NCI-H226 (cell line): ENCODE data around the gene ACTL9.

Source experiments
- DNase-seq: peaks from one replicate; pipeline ENCODE4 v3.0.0-alpha.2; 2015

The ACTL9 gene

GRCh38 chr19:8684001-8684902 lies 14.3 kb downstream of the ACTL9 start:
- no peak for DNase-seq

DNA sequence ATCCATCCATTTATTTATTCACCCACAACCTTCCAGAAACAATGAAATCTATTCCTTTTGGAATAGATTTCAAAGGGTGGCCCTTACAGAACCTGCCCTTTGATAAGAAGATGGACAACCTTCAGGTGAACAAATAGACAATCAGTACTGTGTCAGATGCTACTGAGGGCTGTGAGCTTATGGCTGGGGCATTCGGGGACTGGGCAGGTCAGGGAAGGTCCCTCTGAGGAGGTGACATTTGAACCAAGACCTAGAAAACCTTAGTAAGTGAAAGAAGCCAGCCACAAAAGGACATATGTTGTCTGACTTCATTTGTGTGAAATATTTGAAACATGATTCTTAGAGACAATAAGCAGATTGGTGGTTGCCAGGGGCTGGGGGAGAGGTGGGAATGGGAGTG lies 15.7 kb downstream of the ACTL9 start:
- no peak for DNase-seq

GRCh38 chr19:8682472-8682871 lies 16.1 kb downstream of the ACTL9 start:
- DNase-seq = no peak

DNA sequence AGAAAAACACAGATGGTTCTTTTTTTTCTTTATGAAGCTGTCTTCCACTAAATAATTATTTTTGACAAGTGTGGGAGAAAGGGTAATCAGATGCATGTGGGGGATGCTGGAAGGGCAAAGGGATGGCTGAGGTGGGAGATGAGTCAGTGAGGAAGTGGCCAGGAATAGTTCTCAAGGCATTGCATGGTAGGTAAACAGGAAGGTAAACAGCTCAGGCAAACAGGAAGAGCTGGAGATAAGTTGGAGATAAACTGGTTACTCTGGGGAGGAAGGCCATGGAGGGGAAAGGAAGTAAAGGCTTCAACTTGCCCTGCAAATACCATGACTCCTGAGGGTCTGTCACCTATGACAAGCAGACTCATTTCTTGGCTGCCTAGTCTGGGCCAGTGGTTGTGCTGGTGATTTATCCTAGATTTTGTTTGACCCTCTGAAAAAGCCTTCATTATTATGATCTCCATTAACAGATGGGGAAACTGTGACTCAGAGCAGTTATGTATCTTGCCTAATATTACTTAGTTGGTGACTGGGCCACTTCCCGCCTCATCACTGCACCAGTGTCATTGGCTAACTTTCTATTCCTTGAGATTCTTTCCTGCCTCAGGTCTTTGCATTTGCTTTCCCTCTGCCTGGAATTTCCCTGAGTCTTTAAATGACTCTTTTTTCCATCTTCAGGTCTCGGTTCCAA lies 17.1 kb downstream of the ACTL9 start:
- DNase-seq = no peak

DNA sequence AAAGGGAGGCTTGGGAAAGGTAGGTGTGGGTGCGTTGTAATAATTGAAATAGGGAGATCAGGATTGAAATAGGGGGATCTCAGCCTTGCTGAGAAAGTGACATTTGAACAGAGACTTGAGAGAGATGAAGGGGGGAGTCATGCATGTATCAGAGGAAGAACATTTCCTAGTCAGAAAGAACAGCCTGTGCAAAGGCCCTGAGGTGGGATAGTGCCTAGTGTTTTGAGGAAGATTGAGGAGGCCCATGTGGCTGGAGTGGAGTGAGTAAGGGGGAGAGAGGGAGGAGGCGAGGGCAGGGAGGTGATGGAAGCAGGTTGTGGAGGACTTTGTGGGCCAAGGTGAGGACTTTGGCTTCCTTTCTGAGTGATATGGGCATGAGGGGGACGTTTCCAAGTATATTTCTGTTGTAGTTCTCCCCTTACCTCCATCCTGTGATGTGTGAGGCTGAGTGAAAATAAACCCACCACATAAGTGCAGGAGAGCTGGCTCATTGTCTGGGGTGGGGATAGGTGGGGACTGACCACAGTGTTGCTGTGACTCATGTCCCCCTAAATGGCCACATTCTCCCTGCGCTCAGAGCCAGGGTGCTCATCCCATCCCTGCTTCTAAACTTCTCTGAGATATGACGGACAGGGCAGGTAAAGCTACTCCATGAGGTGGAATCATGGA lies 17.8 kb downstream of the ACTL9 start:
- no peak for DNase-seq

GRCh38 chr19:8678244-8678807 lies 20.3 kb downstream of the ACTL9 start:
- no peak for DNase-seq

- no peak for DNase-seq
Measured at GRCh38 chr19:8675066-8675465, 23.5 kb downstream of the ACTL9 start.

DNA sequence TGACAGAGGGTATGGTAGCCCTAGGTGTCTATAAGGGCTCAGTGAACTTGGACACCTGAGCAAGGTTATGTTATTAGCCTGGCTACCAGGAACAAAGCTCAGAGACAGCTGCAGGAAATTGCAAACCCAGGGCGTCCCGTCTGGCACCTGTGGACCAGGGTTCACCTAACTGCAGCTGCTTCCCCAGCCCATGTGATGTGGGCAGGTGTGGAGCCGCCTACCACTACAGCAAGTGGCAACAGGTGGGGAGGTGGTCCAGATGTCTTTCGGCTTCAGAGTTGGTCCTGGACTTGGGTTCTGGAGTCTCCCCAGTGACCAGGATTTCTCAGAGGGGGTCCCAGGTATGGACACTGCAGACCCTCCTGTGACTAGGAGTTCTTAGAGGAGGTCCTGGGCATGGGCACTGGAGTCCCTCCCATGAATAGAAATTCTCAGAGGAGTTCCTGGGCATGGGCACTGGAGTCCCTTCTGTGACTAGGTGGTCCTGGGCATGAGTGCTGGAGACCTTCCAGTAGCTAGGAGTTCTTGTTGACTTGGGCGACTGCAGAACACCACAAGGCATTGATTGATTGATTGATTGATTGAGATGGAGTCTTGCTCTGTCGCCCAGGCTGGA lies 25.2 kb downstream of the ACTL9 start:
- DNase-seq = no peak

GRCh38 chr19:8666814-8667405 lies 31.7 kb downstream of the ACTL9 start:
- no peak for DNase-seq

DNA sequence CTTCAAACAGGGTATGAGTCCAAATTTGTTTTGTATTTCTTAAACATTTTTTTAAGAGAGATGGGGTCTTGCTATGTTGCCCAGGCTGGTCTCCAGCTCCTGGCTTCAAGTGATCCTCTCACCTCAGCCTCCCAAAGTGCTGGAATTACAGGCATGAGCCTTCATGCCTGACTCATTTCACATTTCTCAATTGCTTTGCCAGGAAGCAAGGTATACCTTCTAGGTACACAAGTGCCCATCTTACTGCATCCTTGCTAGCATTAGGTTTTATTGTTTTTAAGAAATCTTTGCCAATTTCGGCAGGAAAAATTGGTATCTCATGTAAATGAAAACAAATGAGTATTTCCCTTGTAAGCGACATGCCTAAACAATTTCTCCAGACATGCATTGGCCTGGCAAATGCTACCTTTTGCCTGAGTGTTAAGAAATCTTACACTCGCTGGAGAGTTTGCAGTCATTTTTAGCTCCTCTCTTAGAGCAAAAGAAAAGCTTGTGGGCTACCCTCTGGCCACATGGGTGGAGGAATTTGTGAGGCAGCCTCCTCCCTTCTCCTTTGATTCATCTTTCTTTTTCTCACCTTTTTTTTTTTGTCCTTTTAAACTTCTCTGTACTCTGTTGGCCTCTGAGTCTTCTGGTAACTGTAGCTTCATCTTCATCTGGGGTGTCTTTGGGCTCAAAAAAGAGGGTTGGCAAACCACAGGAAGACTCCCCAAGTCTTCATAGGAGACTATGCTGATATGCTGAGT lies 33.0 kb downstream of the ACTL9 start:
- DNase-seq = no peak

DNA sequence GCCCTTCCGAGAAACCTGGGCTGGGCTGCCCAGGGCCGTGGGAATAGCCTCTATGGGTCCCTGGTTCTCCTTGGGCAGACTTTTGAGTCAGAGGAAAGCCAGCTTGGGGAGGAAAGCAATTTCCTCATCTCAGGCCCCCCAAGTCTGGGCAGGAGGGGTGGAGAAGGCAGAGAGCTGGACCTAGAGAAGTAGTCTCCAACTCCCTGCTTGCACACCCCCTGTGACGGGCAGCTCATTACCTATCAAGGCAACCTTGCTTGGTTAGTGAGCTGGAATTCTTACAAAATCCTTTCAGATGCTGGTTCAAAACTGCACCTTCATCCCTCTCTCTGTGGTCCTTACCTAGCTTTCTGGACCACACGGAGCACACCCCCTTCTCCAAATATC lies 33.9 kb downstream of the ACTL9 start:
- no peak for DNase-seq

DNA sequence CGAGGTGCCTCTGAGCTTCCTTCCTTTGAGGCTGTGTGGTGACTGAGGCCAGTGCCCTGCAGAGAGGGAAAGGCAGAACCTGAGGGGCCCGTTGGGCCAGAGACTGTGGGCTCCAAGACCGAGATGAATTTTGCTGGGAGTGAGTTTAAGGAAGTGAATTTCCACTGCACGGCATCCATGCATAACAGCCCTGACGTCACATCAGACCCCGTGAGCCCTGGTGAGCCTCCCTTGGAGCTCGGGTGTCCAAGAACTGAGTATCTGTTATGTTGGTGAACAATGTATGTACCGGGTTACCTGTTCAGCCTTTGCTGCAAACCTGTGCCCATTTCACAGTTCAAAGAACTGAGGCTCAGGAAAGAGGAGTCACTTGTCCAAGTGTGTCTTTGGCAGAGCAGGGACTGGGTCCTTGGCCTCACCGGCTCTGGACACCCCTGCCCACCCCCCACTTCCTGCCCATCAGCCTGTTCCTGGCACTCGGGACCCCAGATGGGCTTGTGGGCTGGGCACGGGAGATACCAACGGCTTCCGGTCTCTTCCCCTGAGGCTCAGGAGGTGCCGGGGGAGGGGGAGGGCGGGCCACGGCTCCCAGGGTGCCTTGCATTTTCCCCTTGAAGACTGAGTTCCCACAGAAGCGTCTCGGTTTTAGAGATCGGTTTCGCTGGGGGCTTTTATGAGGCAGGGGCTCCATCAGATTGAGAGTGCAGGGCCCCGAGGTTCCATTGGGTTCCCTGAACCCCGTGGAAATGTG lies 34.5 kb downstream of the ACTL9 start:
- no peak for DNase-seq

DNA sequence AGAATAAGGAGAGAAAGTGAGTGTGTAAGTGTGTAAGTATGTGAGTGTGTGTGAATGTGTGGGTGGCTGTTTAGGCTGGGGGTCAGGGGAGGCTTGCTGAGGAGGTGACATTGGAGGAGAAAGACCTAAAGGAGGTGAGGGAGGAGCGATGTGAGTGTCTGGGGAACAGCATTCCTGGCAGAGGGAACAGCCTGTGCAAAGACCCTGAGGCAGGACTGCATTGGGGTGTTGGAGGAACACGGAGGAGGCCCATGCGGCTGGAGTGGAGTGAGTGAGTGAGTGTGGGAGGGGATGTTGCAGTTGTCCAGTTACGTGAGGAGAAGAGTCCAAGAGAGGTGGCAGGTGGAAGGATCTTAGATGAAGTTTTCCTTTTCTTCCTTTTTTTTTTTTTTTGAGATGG lies 36.3 kb downstream of the ACTL9 start:
- no peak for DNase-seq

DNA sequence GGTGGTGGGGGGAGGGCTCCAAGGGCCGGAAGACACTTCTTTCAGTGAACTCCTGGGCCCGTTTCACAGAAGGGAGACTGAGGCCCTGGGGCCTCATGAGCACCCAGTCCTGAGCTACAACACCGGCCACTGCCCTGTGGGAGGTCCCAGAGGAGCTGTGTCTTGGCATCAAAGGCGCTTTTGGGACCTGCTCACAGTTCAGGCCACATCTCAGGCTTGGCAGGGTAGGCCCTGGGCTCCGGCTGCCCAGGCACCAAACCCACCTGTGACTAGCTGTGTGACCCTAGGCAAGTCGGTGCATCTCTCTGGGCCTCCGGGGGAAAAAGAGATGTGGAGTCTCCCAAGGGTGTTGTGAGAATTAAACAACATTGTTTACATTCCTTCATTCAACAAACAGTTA lies 38.7 kb downstream of the ACTL9 start:
- no peak for DNase-seq

GRCh38 chr19:8657869-8658268 lies 40.7 kb downstream of the ACTL9 start:
- DNase-seq = no peak

- no peak for DNase-seq
Measured at GRCh38 chr19:8655340-8655709, 43.3 kb downstream of the ACTL9 start.

DNA sequence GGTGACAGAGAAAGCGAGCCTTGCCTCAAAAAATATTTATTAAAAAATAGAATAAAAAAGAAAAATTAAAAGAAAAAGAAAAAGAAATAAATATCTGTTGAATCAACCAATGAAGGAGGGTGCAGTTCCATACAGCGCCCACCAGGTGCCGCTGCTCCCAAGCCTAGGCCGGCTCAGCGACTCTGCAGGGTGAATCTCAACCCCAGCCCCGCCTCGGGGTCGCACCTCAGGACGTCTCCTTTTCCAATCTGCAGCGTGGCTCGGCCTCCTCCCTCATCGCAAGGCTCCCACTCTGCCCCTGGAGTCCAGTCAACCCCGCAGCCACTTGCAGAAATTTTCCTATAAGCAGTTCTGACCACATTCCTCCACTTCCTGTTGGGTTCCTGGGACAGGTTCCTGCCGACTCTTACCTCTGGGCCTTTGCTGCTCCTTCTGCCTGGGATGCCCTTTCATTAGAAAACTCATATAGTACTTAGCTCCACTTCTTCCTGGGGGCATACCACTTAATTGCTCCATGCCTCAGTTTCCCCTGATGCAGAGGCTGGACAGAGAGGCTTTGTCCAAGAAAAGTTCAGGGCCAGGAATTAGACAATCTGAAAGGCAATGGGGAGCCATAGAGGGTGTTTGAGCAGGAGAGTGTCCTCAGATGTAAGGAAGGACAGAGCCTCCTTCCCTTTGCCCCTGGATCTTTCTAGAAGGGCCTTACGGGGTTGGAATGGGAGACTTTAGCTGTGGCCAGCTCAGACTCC lies 43.8 kb downstream of the ACTL9 start:
- DNase-seq = no peak

- DNase-seq = no peak
Measured at GRCh38 chr19:8648240-8648639, 50.4 kb downstream of the ACTL9 start.
